Measurements from ENCODE around the gene RBM4B.
"Not testable (repeated sequence)": the region's sequence is repeated elsewhere in the genome, so short reads cannot be mapped to it uniquely, and the experiment has no call there.

RBM4B gene

GRCh38 chr11:66643745-66644437 is 33.8 kb downstream of the RBM4B start:
- DNase-seq (ENCODE audit: low read depth in 1 of 2, low spot score in 1 of 2), result no peak

- no peak for DNase-seq (ENCODE audit: low read depth in 1 of 2, low spot score in 1 of 2)
Observed at GRCh38 chr11:66641834-66642233, 35.9 kb downstream of the RBM4B start.

GRCh38 chr11:66639814-66640340 is 37.8 kb downstream of the RBM4B start:
- DNase-seq (ENCODE audit: low read depth in 1 of 2, low spot score in 1 of 2), result not testable (repeated sequence)

- DNase-seq (ENCODE audit: low read depth in 1 of 2, low spot score in 1 of 2), result no peak
Observed at GRCh38 chr11:66639066-66639813, 38.4 kb downstream of the RBM4B start.

GRCh38 chr11:66638177-66639065 is 39.3 kb downstream of the RBM4B start, which contains the start of gene RBM4:
Gene RBM4, plus strand, starts transcription at chr11:66638703. Its CDS starts 1,009 bp downstream, at chr11:66639712.
- peak; percentile 87 to 92 for DNase-seq (ENCODE audit: low read depth in 1 of 2, low spot score in 1 of 2)

- no peak for DNase-seq (ENCODE audit: low read depth in 1 of 2, low spot score in 1 of 2)
Observed at GRCh38 chr11:66637557-66638176, 40.0 kb downstream of the RBM4B start.

- DNase-seq (ENCODE audit: low read depth in 1 of 2, low spot score in 1 of 2), result no peak
Observed at GRCh38 chr11:66636411-66636810, 41.3 kb downstream of the RBM4B start.

GRCh38 chr11:66632952-66633351 is 44.7 kb downstream of the RBM4B start:
- DNase-seq (ENCODE audit: low read depth in 1 of 2, low spot score in 1 of 2), result no peak

- no peak for DNase-seq (ENCODE audit: low read depth in 1 of 2, low spot score in 1 of 2)
Observed at GRCh38 chr11:66631883-66632282, 45.8 kb downstream of the RBM4B start.

GRCh38 chr11:66629356-66629755 is 48.3 kb downstream of the RBM4B start:
- DNase-seq (ENCODE audit: low read depth in 1 of 2, low spot score in 1 of 2), result no peak

GRCh38 chr11:66628061-66628603 is 49.6 kb downstream of the RBM4B start:
- no peak for DNase-seq (ENCODE audit: low read depth in 1 of 2, low spot score in 1 of 2)

GRCh38 chr11:66626926-66627325 is 50.8 kb downstream of the RBM4B start:
- DNase-seq (ENCODE audit: low read depth in 1 of 2, low spot score in 1 of 2), result no peak

- no peak for DNase-seq (ENCODE audit: low read depth in 1 of 2, low spot score in 1 of 2)
Observed at GRCh38 chr11:66626382-66626781, 51.3 kb downstream of the RBM4B start.

- no peak for DNase-seq (ENCODE audit: low read depth in 1 of 2, low spot score in 1 of 2)
Observed at GRCh38 chr11:66625752-66626149, 51.9 kb downstream of the RBM4B start.

- DNase-seq (ENCODE audit: low read depth in 1 of 2, low spot score in 1 of 2), result no peak
Observed at GRCh38 chr11:66625041-66625751, 52.5 kb downstream of the RBM4B start.

GRCh38 chr11:66624450-66624849 is 53.2 kb downstream of the RBM4B start:
- DNase-seq (ENCODE audit: low read depth in 1 of 2, low spot score in 1 of 2), result no peak

- DNase-seq (ENCODE audit: low read depth in 1 of 2, low spot score in 1 of 2), result no peak
Observed at GRCh38 chr11:66619080-66619554, 58.6 kb downstream of the RBM4B start.

GRCh38 chr11:66617155-66617834 is 60.4 kb downstream of the RBM4B start:
- DNase-seq (ENCODE audit: low read depth in 1 of 2, low spot score in 1 of 2), result no peak

Data from activated T-helper 1 cell treated with anti-CD3 and anti-CD28 coated beads, Interleukin-2, amount 50 U/mL, for 16 hours (primary cell).